ENCODE results near the gene GAS7. TPM values are rescaled to one million over a fixed set of nuclear protein-coding genes. Genes with fewer than 3 reads are reported as not detected.

Gene GAS7
- total RNA-seq, 1 experiment from 2014 or later, result 6.0 TPM

GRCh38 chr17:9862220-9862619, 336.2 kb downstream of the GAS7 start:
- Histone ChIP-seq H2AFZ (ENCODE audit: low read length) (no peak overlapping the region), H4K8ac (replicated peaks; ENCODE audit: insufficient read length, low read depth, low read length) (no peak overlapping the region), H3K4me2 (ENCODE audit: insufficient read depth, insufficient read length, low read length) (no peak overlapping the region), H2AK5ac (ENCODE audit: insufficient read length, low read length) (no peak overlapping the region), H2BK15ac (ENCODE audit: low read depth, low read length) (no peak overlapping the region), H3K56ac (ENCODE audit: insufficient read length, low read depth, low read length) (no peak overlapping the region), H3K79me2 (ENCODE audit: insufficient read depth, low read length) (no peaks in the 10 kb centered on the region), H3K4ac (ENCODE audit: low read depth, low read length) (no peak overlapping the region), H2BK120ac (ENCODE audit: low read depth, low read length, poor library complexity, severe bottlenecking) (no peak overlapping the region), H3K18ac (ENCODE audit: insufficient read length, low read depth, low read length) (no peak overlapping the region), H3K23me2 (ENCODE audit: insufficient read length, low read depth, low read length, poor library complexity, severe bottlenecking) (no peaks in the 10 kb centered on the region), H2BK5ac (ENCODE audit: insufficient read length, low read length) (no peak overlapping the region), H3K27ac (ENCODE audit: insufficient read length, low read depth, low read length) (no peak overlapping the region), H2BK12ac (ENCODE audit: insufficient read length, low read depth, low read length) (no peak overlapping the region), H3K14ac (ENCODE audit: insufficient read depth, low read length) (no peak overlapping the region), H3K9me3 (ENCODE audit: control insufficient read depth, low read depth, low read length) (no peaks in the 10 kb centered on the region), H3K23ac (ENCODE audit: insufficient read length, low read depth, low read length) (no peak overlapping the region), H3K79me1 (ENCODE audit: insufficient read depth, low read depth, low read length, poor library complexity, severe bottlenecking) (no peaks in the 10 kb centered on the region), H4K5ac (ENCODE audit: insufficient read length, low read depth, low read length) (no peak overlapping the region), H3K4me1 (ENCODE audit: insufficient read depth, low read length) (no peaks in the 10 kb centered on the region), H2BK20ac (ENCODE audit: low read depth, low read length, poor library complexity, severe bottlenecking) (no peak overlapping the region), H4K91ac (ENCODE audit: insufficient read length, low read depth, low read length) (no peak overlapping the region), H4K20me1 (ENCODE audit: control insufficient read depth, insufficient read depth, insufficient read length) (no peaks in the 10 kb centered on the region), H3K27me3 (ENCODE audit: insufficient read depth, low read length) (no peaks in the 10 kb centered on the region), H3K9ac (ENCODE audit: extremely low read depth, insufficient read length, low read length) (no peak overlapping the region), H3T11ph (ENCODE audit: low read length) (no peak overlapping the region)
- no peaks in the 10 kb centered on the region; a peak in 1 of 7 replicates for H3K36me3 Mint-ChIP-seq (ENCODE audit: insufficient read depth in 1 of 3, low read depth in 3 of 3)
- WGBS (ENCODE audit: extremely low coverage, insufficient read length, low lambda C conversion rate), result no CpG with 5 or more reads among the region's 1 CpG
- peaks cover 9% of the 10 kb centered on the region for H3K27me3 Mint-ChIP-seq (ENCODE audit: low read depth)
- H3K4me3 Mint-ChIP-seq, result no peak overlapping the region
- H3K4me1 Mint-ChIP-seq, result no peaks in the 10 kb centered on the region
- DNase-seq, result no peak
- TF ChIP-seq CTCF (conservative IDR thresholded peaks at IDR 0.05), result no peak
- H3K27ac Mint-ChIP-seq, result no peak overlapping the region; a peak in 1 of 7 replicates
- peaks cover 8 to 25% of the 10 kb centered on the region in 2 experiments; a peak in 4 of 5 replicates for H3K9me3 Mint-ChIP-seq
